Neural cell (in vitro differentiated cells): ENCODE data around the gene PACS1. TPM values are rescaled to one million over a fixed set of nuclear protein-coding genes. Genes with fewer than 3 reads are reported as not detected.

Source experiments
- H2AFZ ChIP-seq: fragments of 200-600, 300-800 bp; sonication (generic), shearing (Covaris generic); 2 replicates; pipeline ENCODE4 v1.6.0; 2014; ENCODE audit warnings: low read depth, mild to moderate bottlenecking, antibody characterized with exemption, low read length, moderate library complexity
- H3F3A ChIP-seq: fragments of 200-600 bp; shearing (Covaris generic); 2 replicates; pipeline ENCODE4 v1.6.1; 2016; ENCODE audit warnings: mild to moderate bottlenecking, moderate library complexity, mixed read lengths, antibody characterized with exemption, low read length; ENCODE audit not compliant: insufficient read depth, poor library complexity, severe bottlenecking
- H3K27ac ChIP-seq: fragments of 200-600, 300-800 bp; sonication (generic), shearing (Covaris generic); 2 replicates; pipeline ENCODE4 v1.5.1; 2014; ENCODE audit warnings: mild to moderate bottlenecking, low read length, moderate library complexity
- H3K27me3 ChIP-seq: fragments of 300-800, 200-600 bp; sonication (generic), shearing (Covaris generic); 2 replicates; pipeline ENCODE4 v1.6.0; 2014; ENCODE audit warnings: mild to moderate bottlenecking, low read depth, low read length, moderate library complexity; ENCODE audit not compliant: insufficient read depth
- H3K36me3 ChIP-seq: fragments of 300-800, 200-600 bp; sonication (generic), shearing (Covaris generic); 2 replicates; pipeline ENCODE4 v1.5.1; 2014; ENCODE audit warnings: mild to moderate bottlenecking, antibody characterized with exemption, low read length, moderate library complexity; ENCODE audit not compliant: insufficient read depth
- H3K4me2 ChIP-seq: fragments of 300-800, 200-600 bp; sonication (generic), shearing (Covaris generic); 2 replicates; pipeline ENCODE4 v1.6.0; 2014; ENCODE audit warnings: mild to moderate bottlenecking, low read length
- H3K4me3 ChIP-seq: fragments of 300-800, 200-600 bp; sonication (generic), shearing (Covaris generic); 2 replicates; pipeline ENCODE4 v1.5.1; 2014; ENCODE audit warnings: mild to moderate bottlenecking, low read length, moderate library complexity
- H3K79me2 ChIP-seq: fragments of 200-600 bp; shearing (Covaris generic); replicated peaks from 2 replicates; pipeline ENCODE4 v1.6.0; 2014; ENCODE audit warnings: mild to moderate bottlenecking, low read length, moderate library complexity; ENCODE audit not compliant: insufficient read depth
- H3K9ac ChIP-seq: fragments of 300-800, 200-600 bp; sonication (generic), shearing (Covaris generic); 2 replicates; pipeline ENCODE4 v1.6.1; 2016; ENCODE audit warnings: mild to moderate bottlenecking, low read length, mixed read lengths
- H3K9me2 ChIP-seq: fragments of 200-600 bp; shearing (Covaris generic); 2 replicates; pipeline ENCODE4 v1.6.1; 2016; ENCODE audit warnings: mild to moderate bottlenecking, low read length, mixed read lengths; ENCODE audit not compliant: insufficient read depth
- H3K9me3 ChIP-seq: fragments of 200-600, 300-800 bp; sonication (generic), shearing (Covaris generic); 2 replicates; pipeline ENCODE4 v1.6.1; 2016; ENCODE audit warnings: mild to moderate bottlenecking, mixed run types, low read length, moderate library complexity, mixed read lengths
- H4K20me1 ChIP-seq: fragments of 200-600 bp; shearing (Covaris generic); 2 replicates; pipeline ENCODE4 v1.6.1; 2016; ENCODE audit warnings: mild to moderate bottlenecking, mixed run types; ENCODE audit not compliant: insufficient read depth
- CTCF ChIP-seq: fragments of 450-650 bp; IDR thresholded peaks from 2 replicates; pipeline ENCODE4 v1.5.1; 2014; ENCODE audit warnings: antibody characterized with exemption, mild to moderate bottlenecking, moderate library complexity; ENCODE audit not compliant: poor library complexity, severe bottlenecking
- EP300 ChIP-seq: fragments of 450-650 bp; conservative IDR thresholded peaks from 2 replicates; pipeline ENCODE4 v1.6.1; 2014; ENCODE audit warnings: antibody characterized with exemption, mild to moderate bottlenecking, moderate library complexity; ENCODE audit not compliant: poor library complexity, severe bottlenecking
- EZH2 ChIP-seq: fragments of 200-600, 300-800 bp; shearing (Covaris generic), sonication (generic); IDR thresholded peaks from 2 replicates; pipeline ENCODE4 v1.6.1; 2014; ENCODE audit warnings: antibody characterized with exemption, low read length, borderline replicate concordance, mild to moderate bottlenecking; ENCODE audit not compliant: insufficient read depth, poor library complexity, severe bottlenecking
- MXI1 ChIP-seq: fragments of 450-650 bp; conservative IDR thresholded peaks from 2 replicates; pipeline ENCODE4 v1.6.1; 2014; ENCODE audit warnings: antibody characterized with exemption, mild to moderate bottlenecking; ENCODE audit not compliant: poor library complexity, severe bottlenecking
- POLR2AphosphoS5 ChIP-seq: IDR thresholded peaks from 2 replicates; pipeline ENCODE4 v1.6.1; 2012
- RAD21 ChIP-seq: fragments of 450-650 bp; conservative IDR thresholded peaks from 2 replicates; pipeline ENCODE4 v1.6.1; 2014; ENCODE audit warnings: antibody characterized with exemption, mild to moderate bottlenecking, moderate library complexity
- REST ChIP-seq: IDR thresholded peaks from 2 replicates; pipeline ENCODE4 v1.6.1; 2012; ENCODE audit warnings: borderline replicate concordance
- SMC3 ChIP-seq: fragments of 450-650 bp; conservative IDR thresholded peaks from 2 replicates; pipeline ENCODE4 v1.6.1; 2014; ENCODE audit warnings: antibody characterized with exemption, mild to moderate bottlenecking, moderate library complexity; ENCODE audit not compliant: poor library complexity
- TAF1 ChIP-seq: IDR thresholded peaks from 2 replicates; pipeline ENCODE4 v1.6.1; 2012; ENCODE audit warnings: low read depth
- polyA plus RNA-seq: library from polyadenylated mRNA; depleted of rRNA; stranded (reverse); fragments of >200 nt; gene quantifications from 2 replicates; pipeline ENCODE4 v1.2.3, GENCODE V29; 2014

The PACS1 gene
- polyA plus RNA-seq, 1 donor from 2014 or later, result 14.4 TPM

GRCh38 chr11:66271816-66272215 lies 201.7 kb downstream of the PACS1 start:
- H3K4me3 ChIP-seq, result no peak overlapping the region
- peaks cover 20% of the 10 kb centered on the region for H3K79me2 ChIP-seq
- H4K20me1 ChIP-seq, result no peaks in the 10 kb centered on the region
- no peak overlapping the region for H3K9ac ChIP-seq
- no peaks in the 10 kb centered on the region for H3K9me2 ChIP-seq
- no peaks in the 10 kb centered on the region for H3F3A ChIP-seq
- H3K27ac ChIP-seq, result no peak overlapping the region
- H2AFZ ChIP-seq, result no peak overlapping the region
- H3K9me3 ChIP-seq, result no peaks in the 10 kb centered on the region
- no peak overlapping the region for H3K4me2 ChIP-seq
- TF ChIP-seq POLR2AphosphoS5, result no peak
- TF ChIP-seq RAD21, result no peak
- H3K27me3 ChIP-seq, result no peaks in the 10 kb centered on the region
- H3K36me3 ChIP-seq, result no peaks in the 10 kb centered on the region

- Histone ChIP-seq H3K4me2 (no peak overlapping the region), H3K9ac (no peak overlapping the region), H3K27me3 (no peaks in the 10 kb centered on the region), H4K20me1 (no peaks in the 10 kb centered on the region), H3K4me3 (no peak overlapping the region), H3K79me2 (peaks cover 28% of the 10 kb centered on the region), H3K27ac (no peak overlapping the region), H3K36me3 (no peaks in the 10 kb centered on the region), H3K9me3 (no peaks in the 10 kb centered on the region), H2AFZ (no peak overlapping the region), H3F3A (no peaks in the 10 kb centered on the region), H3K9me2 (no peaks in the 10 kb centered on the region)
- TF ChIP-seq EZH2 (no peak), MXI1 (no peak), RAD21 (no peak), REST (no peak), SMC3 (no peak), POLR2AphosphoS5 (no peak), TAF1 (no peak), EP300 (no peak), CTCF (no peak)
Observed at GRCh38 chr11:66272596-66272995, 202.5 kb downstream of the PACS1 start.

GRCh38 chr11:66274219-66274618 lies 204.1 kb downstream of the PACS1 start:
- no peak overlapping the region for H3K27ac ChIP-seq
- H3F3A ChIP-seq, result peaks cover 4% of the 10 kb centered on the region
- no peak overlapping the region for H3K9ac ChIP-seq
- no peaks in the 10 kb centered on the region for H3K9me3 ChIP-seq
- H3K36me3 ChIP-seq, result no peaks in the 10 kb centered on the region
- H3K27me3 ChIP-seq, result no peaks in the 10 kb centered on the region
- no peaks in the 10 kb centered on the region for H4K20me1 ChIP-seq
- no peak overlapping the region for H3K4me3 ChIP-seq
- H3K4me2 ChIP-seq, result no peak overlapping the region
- TF ChIP-seq TAF1 (no peak), MXI1 (no peak), SMC3 (no peak)
- H3K79me2 ChIP-seq, result peaks cover 30% of the 10 kb centered on the region
- no peak overlapping the region for H2AFZ ChIP-seq
- no peaks in the 10 kb centered on the region for H3K9me2 ChIP-seq
